GM18907 (cell line): ENCODE results near the gene COL4A2.
"Not testable (repeated sequence)": the region's sequence is repeated elsewhere in the genome, so short reads cannot be mapped to it uniquely, and the experiment has no call there.

Experiments
- ATAC-seq: cut with Tn5 transposase; IDR thresholded peaks from one replicate; pipeline ENCODE4 v1.9.1; 2021; ENCODE audit warnings: mild to moderate bottlenecking, moderate library complexity; ENCODE audit not compliant: unreplicated experiment

COL4A2 gene

GRCh38 chr13:110521946-110522345 is 214.9 kb downstream of the COL4A2 start:
- ATAC-seq, result no peak

- ATAC-seq, result no peak
Measured at GRCh38 chr13:110522721-110523120, 215.6 kb downstream of the COL4A2 start.

- ATAC-seq, result no peak
Measured at GRCh38 chr13:110523180-110523579, 216.1 kb downstream of the COL4A2 start.

GRCh38 chr13:110523838-110524540 is 216.9 kb downstream of the COL4A2 start:
- no peak for ATAC-seq

- ATAC-seq, result peak; percentile 35
Measured at GRCh38 chr13:110524541-110525257, 217.6 kb downstream of the COL4A2 start.

GRCh38 chr13:110525328-110526319 is 218.5 kb downstream of the COL4A2 start:
- ATAC-seq, result peak; percentile 92

- ATAC-seq, result no peak
Measured at GRCh38 chr13:110528371-110528770, 221.3 kb downstream of the COL4A2 start.

GRCh38 chr13:110528911-110529310 is 221.8 kb downstream of the COL4A2 start:
- ATAC-seq, result no peak

- no peak for ATAC-seq
Measured at GRCh38 chr13:110529522-110530311, 222.6 kb downstream of the COL4A2 start.

- no peak for ATAC-seq
Measured at GRCh38 chr13:110531100-110531499, 224.0 kb downstream of the COL4A2 start.

GRCh38 chr13:110531671-110532083 is 224.6 kb downstream of the COL4A2 start:
- no peak for ATAC-seq

GRCh38 chr13:110532258-110532657 is 225.2 kb downstream of the COL4A2 start:
- ATAC-seq, result not testable (repeated sequence)

- no peak for ATAC-seq
Measured at GRCh38 chr13:110533771-110534670, 226.9 kb downstream of the COL4A2 start.

GRCh38 chr13:110535526-110535925 is 228.4 kb downstream of the COL4A2 start:
- ATAC-seq, result no peak

GRCh38 chr13:110536006-110536693 is 229.1 kb downstream of the COL4A2 start:
- no peak for ATAC-seq

- ATAC-seq, result peak; percentile 63
Measured at GRCh38 chr13:110538632-110539031, 231.5 kb downstream of the COL4A2 start.

GRCh38 chr13:110539894-110540293 is 232.8 kb downstream of the COL4A2 start:
- ATAC-seq, result no peak

GRCh38 chr13:110540871-110541525 is 233.9 kb downstream of the COL4A2 start:
- no peak for ATAC-seq
